IMR-90 (cell line): ENCODE results near the gene RARB. TPM values are rescaled to one million over a fixed set of nuclear protein-coding genes. Genes with fewer than 3 reads are reported as not detected.

Experiments
- ATAC-seq: fragments of 200-7000 bp; cut with Tn5 transposase; 2 replicates; pipeline ENCODE4 v1.9.1; 2020; ENCODE audit warnings: low read depth, mild to moderate bottlenecking, moderate library complexity
- BruUV-seq: library from RNA; stranded (reverse); fragments of 400-500 nt; replicated peaks from 2 replicates; lab custom pipeline; 2021; lab: Mats Ljungman, UMichigan
- CTCF ChIA-PET: fragments of 300-600 bp; formaldehyde crosslinking; extraction: SDS; loops from one replicate; lab custom pipeline; 2021; ENCODE audit warnings: antibody characterized with exemption; lab: Yijun Ruan, JAX
- POLR2A ChIA-PET: fragments of 300-600 bp; sonication (Branson Sonifier 250); formaldehyde crosslinking; loops from one replicate; lab custom pipeline; 2022; ENCODE audit warnings: antibody characterized with exemption; ENCODE audit not compliant: unreplicated experiment; lab: Charles Lee
- DNase-seq: peaks from one replicate; pipeline ENCODE4 v3.0.0; 2013
- H2AFZ ChIP-seq: replicated peaks from 2 replicates; pipeline ENCODE3; 2013; ENCODE audit warnings: low read length, mild to moderate bottlenecking; ENCODE audit not compliant: poor library complexity
- H2AK5ac ChIP-seq: 2 replicates; pipeline ENCODE4 v1.6.1; 2013; ENCODE audit warnings: low read depth, low read length, inconsistent platforms
- H2AK9ac ChIP-seq: replicated peaks from 2 replicates; pipeline ENCODE3; 2013; ENCODE audit warnings: mild to moderate bottlenecking, low read depth, low read length, moderate library complexity; ENCODE audit not compliant: poor library complexity
- H2BK120ac ChIP-seq: 2 replicates; pipeline ENCODE4 v1.6.1; 2013; ENCODE audit warnings: low read depth, low read length, inconsistent platforms
- H2BK15ac ChIP-seq: 3 replicates; pipeline ENCODE4 v1.6.1; 2013; ENCODE audit warnings: low read depth, low read length, inconsistent platforms
- H2BK20ac ChIP-seq: 2 replicates; pipeline ENCODE4 v1.6.1; 2013; ENCODE audit warnings: low read depth, mild to moderate bottlenecking, inconsistent platforms, low read length, moderate library complexity
- H2BK5ac ChIP-seq: 2 replicates; pipeline ENCODE4 v1.6.1; 2013; ENCODE audit warnings: mild to moderate bottlenecking, low read depth, low read length, inconsistent platforms; ENCODE audit not compliant: poor library complexity, severe bottlenecking
- H3K14ac ChIP-seq: replicated peaks from 2 replicates; pipeline ENCODE4 v1.6.1; 2013; ENCODE audit warnings: low read depth, low read length, inconsistent platforms
- H3K18ac ChIP-seq: 2 replicates; pipeline ENCODE4 v1.6.1; 2013; ENCODE audit warnings: low read depth, low read length, control low read depth
- H3K23ac ChIP-seq: 2 replicates; pipeline ENCODE4 v1.6.1; 2013; ENCODE audit warnings: low read depth, low read length, inconsistent platforms
- H3K27ac ChIP-seq: 2 replicates; pipeline ENCODE4 v1.5.1; 2013; ENCODE audit warnings: mild to moderate bottlenecking, control low read depth, low read length; ENCODE audit not compliant: insufficient read depth
- H3K27me3 ChIP-seq: 2 replicates; pipeline ENCODE4 v1.6.1; 2013; ENCODE audit warnings: low read length; ENCODE audit not compliant: control insufficient read depth, insufficient read depth
- H3K36me3 ChIP-seq: 2 replicates; pipeline ENCODE4 v1.6.1; 2013; ENCODE audit warnings: low read length, mixed read lengths; ENCODE audit not compliant: control insufficient read depth, insufficient read depth
- H3K4ac ChIP-seq: 2 replicates; pipeline ENCODE4 v1.6.1; 2013; ENCODE audit warnings: low read depth, low read length, inconsistent platforms
- H3K4me1 ChIP-seq: 2 replicates; pipeline ENCODE4 v1.6.1; 2013; ENCODE audit warnings: low read length, mixed read lengths; ENCODE audit not compliant: control insufficient read depth, insufficient read depth
- H3K4me2 ChIP-seq: 2 replicates; pipeline ENCODE4 v1.6.1; 2013; ENCODE audit warnings: low read depth, mild to moderate bottlenecking, control low read depth, low read length, moderate library complexity
- H3K4me3 ChIP-seq: 2 replicates; pipeline ENCODE4 v1.5.1; 2013; ENCODE audit warnings: low read depth, mild to moderate bottlenecking, control low read depth, low read length, moderate library complexity; ENCODE audit not compliant: insufficient read depth
- H3K56ac ChIP-seq: 2 replicates; pipeline ENCODE4 v1.6.1; 2013; ENCODE audit warnings: low read length, inconsistent platforms; ENCODE audit not compliant: insufficient read depth; ENCODE audit errors: extremely low read depth
- H3K79me1 ChIP-seq, 2 experiments: 2 replicates each; pipeline ENCODE4 v1.6.1; 2013; ENCODE audit warnings: low read length in 2 of 2, inconsistent platforms in 1 of 2, low read depth in 1 of 2
- H3K9ac ChIP-seq: 2 replicates; pipeline ENCODE4 v1.6.1; 2013; ENCODE audit warnings: low read depth, low read length, control low read depth
- H3K9me1 ChIP-seq: 2 replicates; pipeline ENCODE4 v1.6.1; 2013; ENCODE audit warnings: low read length, inconsistent platforms; ENCODE audit not compliant: insufficient read depth
- H3K9me3 ChIP-seq: 2 replicates; pipeline ENCODE4 v1.6.1; 2013; ENCODE audit warnings: low read length; ENCODE audit not compliant: control insufficient read depth, insufficient read depth
- H4K20me1 ChIP-seq: 2 replicates; pipeline ENCODE4 v1.6.1; 2013; ENCODE audit warnings: low read length, inconsistent platforms; ENCODE audit not compliant: insufficient read depth
- H4K5ac ChIP-seq: 2 replicates; pipeline ENCODE4 v1.6.1; 2013; ENCODE audit warnings: mild to moderate bottlenecking, low read depth, low read length, control low read depth
- H4K8ac ChIP-seq, 2 experiments: 2 replicates each; pipeline ENCODE4 v1.6.1; 2013; ENCODE audit warnings: low read depth in 2 of 2, low read length in 2 of 2, control low read depth in 1 of 2, inconsistent platforms in 1 of 2
- H4K91ac ChIP-seq: 2 replicates; pipeline ENCODE4 v1.6.1; 2013; ENCODE audit warnings: low read depth, low read length, inconsistent platforms; ENCODE audit not compliant: insufficient read depth
- BHLHE40 ChIP-seq: fragments of 150-350 bp; IDR thresholded peaks from 2 replicates; pipeline ENCODE4 v1.6.1; 2016; ENCODE audit warnings: mild to moderate bottlenecking, low read depth, low read length
- WGBS, 2 experiments: methylation state at CpG; one replicate each; pipeline versions ENCODE4 v1.1.5 to v1.1.7; 2013; ENCODE audit warnings: missing lambda C conversion rate in 2 of 2; ENCODE audit not compliant: insufficient read length in 1 of 2; ENCODE audit errors: extremely low coverage in 2 of 2; 5-methylcytosine and 5-hydroxymethylcytosine counted together
- dilution Hi-C: fragments of 300-500 bp; cut with HindIII; formaldehyde crosslinking; loops from one replicate; pipeline ENCODE4 v1.14.3; 2018; ENCODE audit warnings: low sequenced_read_pairs; ENCODE audit not compliant: unreplicated experiment
- in situ Hi-C: fragments of 300-500 bp; cut with MboI; formaldehyde crosslinking; loops from 3 replicates; pipeline ENCODE4 v1.14.3; 2019; ENCODE audit warnings: low sequenced_read_pairs, inconsistent platforms, mixed read lengths
- intact Hi-C: fragments of 100-400 bp; cut with micrococcal nuclease; formaldehyde crosslinking; loops from 2 replicates; pipeline ENCODE4 v1.10.0; 2022
- polyA plus RNA-seq, 3 experiments: library from polyadenylated mRNA; depleted of rRNA; stranded (reverse); fragments of >200 nt; gene quantifications; 2 replicates each; pipeline ENCODE4 v1.2.3, GENCODE V29; 2012; ENCODE audit warnings: low replicate concordance in 1 of 3
- total RNA-seq: library from RNA; depleted of rRNA; stranded (reverse); fragments of >200 nt; gene quantifications from 2 replicates; pipeline ENCODE4 v1.2.3, GENCODE V29; 2012

Gene RARB
- total and polyA plus RNA-seq, 2 of the 4 experiments (the other 2 are of a cell fraction): 0.53 to 1.4 TPM

- intact Hi-C loops: no loop called here
- peak overlapping the region; percentile 82 for H3K14ac ChIP-seq
- peak overlapping the region; percentile 76; the same call in 2 of the 3 replicates for H2BK15ac ChIP-seq
- TF ChIP-seq BHLHE40: no peak
- DNase-seq (no peak), ATAC-seq (peak; percentile 33)
- H2BK5ac ChIP-seq: peak overlapping the region; percentile 56
- no peak overlapping the region for H3K27ac ChIP-seq
- H3K4me3 ChIP-seq: no peak overlapping the region
- H2AK9ac ChIP-seq: peak overlapping the region; percentile 57
- no peak overlapping the region; the same call in 1 of the 2 replicates for H4K5ac ChIP-seq
- peak overlapping the region; percentile 49 to 57; a peak in 2 of 4 replicates for H4K8ac ChIP-seq
- peak overlapping the region; percentile 14; the same call in 1 of the 2 replicates for H3K18ac ChIP-seq
- H3K9me3 ChIP-seq: no peaks in the 10 kb centered on the region
- peaks cover 14% of the 10 kb centered on the region for H3K9me1 ChIP-seq
- peak overlapping the region; percentile 71 for H2AFZ ChIP-seq
- peak overlapping the region; percentile 80 for H2BK20ac ChIP-seq
- dilution Hi-C loops: no loop called here
- H3K4ac ChIP-seq: peak overlapping the region; percentile 87
- ChIA-PET POLR2A (interaction anchor here (0.5 kb wide), 1 partner anchor 631 kb away, joined by 4 read pairs; no protein-coding TSS in a partner anchor), CTCF (interaction anchor here (0.9 kb wide), 1 partner anchor 12 kb away, joined by 4 read pairs; no protein-coding TSS in a partner anchor)
- peak overlapping the region; percentile 71 for H4K91ac ChIP-seq
- H3K4me2 ChIP-seq: no peak overlapping the region
- in situ Hi-C loops: loop anchor here (10.0 to 25.0 kb wide), 2 partner anchors 617 to 1320 kb away; no protein-coding TSS in a partner anchor
- BruUV-seq: no TSS peak
- peak overlapping the region; percentile 89 for H2BK120ac ChIP-seq
- H3K27me3 ChIP-seq: no peaks in the 10 kb centered on the region
- 100% methylated on average over 1 of the region's 3 CpGs; no CpG with 5 or more reads in 1 of the 2 experiments for WGBS, 2 experiments
- no peaks in the 10 kb centered on the region for H4K20me1 ChIP-seq
- H3K79me1 ChIP-seq: no peaks in the 10 kb centered on the region
- no peaks in the 10 kb centered on the region for H3K36me3 ChIP-seq
- no peak overlapping the region for H3K56ac ChIP-seq
- H3K9ac ChIP-seq: no peak overlapping the region
- H3K4me1 ChIP-seq: peaks cover 6% of the 10 kb centered on the region; the same call in 1 of the 2 replicates
- H3K23ac ChIP-seq: no peak overlapping the region
- peak overlapping the region; percentile 53; the same call in 1 of the 2 replicates for H2AK5ac ChIP-seq
These were observed 153.8 kb downstream of the RARB start for GRCh38 chr3:25581823-25582222.
